ENCODE measurements around the gene NAV3.

NAV3 gene

GRCh38 chr12:77953528-77954205 lies 123.0 kb downstream of the NAV3 start:
- DNase-seq = no peak
- Histone ChIP-seq H3K27ac (ENCODE audit: insufficient read depth in 1 of 2, low read depth in 1 of 2, low read length in 2 of 2, poor library complexity in 1 of 2, severe bottlenecking in 2 of 2) (no peak overlapping the region), H3K27me3 (replicated peaks in 2 of 5; ENCODE audit: control insufficient read depth in 4 of 5, insufficient read depth in 5 of 5, low read length in 4 of 5) (no peaks in the 10 kb centered on the region), H3K4me1 (ENCODE audit: control extremely low read depth in 1 of 4, control insufficient read depth in 4 of 4, insufficient read depth in 4 of 4, low read length in 3 of 4) (no peaks in the 10 kb centered on the region), H3K4me3 (ENCODE audit: control insufficient read depth in 1 of 7, extremely low read depth in 1 of 7, insufficient read depth in 4 of 7, low read depth in 2 of 7, low read length in 6 of 7) (no peak overlapping the region), H3K9me3 (ENCODE audit: control extremely low read depth in 1 of 5, control insufficient read depth in 4 of 5, insufficient read depth in 2 of 5, low read depth in 1 of 5, low read length in 4 of 5) (no peaks in the 10 kb centered on the region), H3K36me3 (ENCODE audit: control insufficient read depth in 4 of 4, insufficient read depth in 4 of 4, low read length in 3 of 4) (no peaks in the 10 kb centered on the region)
- ChIA-PET POLR2A (no interaction called here), CTCF (no interaction called here)
- WGBS (ENCODE audit: insufficient coverage) = 85% methylated on average over 6 of the region's 7 CpGs

GRCh38 chr12:77954206-77954555 lies 123.5 kb downstream of the NAV3 start:
- no peak overlapping the region for H3K4me3 ChIP-seq (ENCODE audit: control insufficient read depth in 1 of 7, extremely low read depth in 1 of 7, insufficient read depth in 4 of 7, low read depth in 2 of 7, low read length in 6 of 7)
- H3K36me3 ChIP-seq (ENCODE audit: control insufficient read depth in 4 of 4, insufficient read depth in 4 of 4, low read length in 3 of 4) = no peaks in the 10 kb centered on the region
- no CpG with 5 or more reads among the region's 1 CpG for WGBS (ENCODE audit: insufficient coverage)
- no peak overlapping the region for H3K27ac ChIP-seq (ENCODE audit: insufficient read depth in 1 of 2, low read depth in 1 of 2, low read length in 2 of 2, poor library complexity in 1 of 2, severe bottlenecking in 2 of 2)
- DNase-seq = no peak
- ChIA-PET POLR2A (no interaction called here), CTCF (no interaction called here)
- H3K9me3 ChIP-seq (ENCODE audit: control extremely low read depth in 1 of 5, control insufficient read depth in 4 of 5, insufficient read depth in 2 of 5, low read depth in 1 of 5, low read length in 4 of 5) = no peaks in the 10 kb centered on the region
- H3K4me1 ChIP-seq (ENCODE audit: control extremely low read depth in 1 of 4, control insufficient read depth in 4 of 4, insufficient read depth in 4 of 4, low read length in 3 of 4) = no peaks in the 10 kb centered on the region
- H3K27me3 ChIP-seq (replicated peaks in 2 of 5; ENCODE audit: control insufficient read depth in 4 of 5, insufficient read depth in 5 of 5, low read length in 4 of 5) = no peaks in the 10 kb centered on the region

- H3K4me1 ChIP-seq (ENCODE audit: control extremely low read depth in 1 of 4, control insufficient read depth in 4 of 4, insufficient read depth in 4 of 4, low read length in 3 of 4) = no peaks in the 10 kb centered on the region
- ChIA-PET CTCF (no interaction called here), POLR2A (no interaction called here)
- no peak overlapping the region for H3K4me3 ChIP-seq (ENCODE audit: control insufficient read depth in 1 of 7, extremely low read depth in 1 of 7, insufficient read depth in 4 of 7, low read depth in 2 of 7, low read length in 6 of 7)
- DNase-seq = no peak
- no CpG with 5 or more reads among the region's 1 CpG for WGBS (ENCODE audit: insufficient coverage)
- H3K27me3 ChIP-seq (replicated peaks in 2 of 5; ENCODE audit: control insufficient read depth in 4 of 5, insufficient read depth in 5 of 5, low read length in 4 of 5) = no peaks in the 10 kb centered on the region
- no peaks in the 10 kb centered on the region for H3K9me3 ChIP-seq (ENCODE audit: control extremely low read depth in 1 of 5, control insufficient read depth in 4 of 5, insufficient read depth in 2 of 5, low read depth in 1 of 5, low read length in 4 of 5)
- H3K36me3 ChIP-seq (ENCODE audit: control insufficient read depth in 4 of 4, insufficient read depth in 4 of 4, low read length in 3 of 4) = no peaks in the 10 kb centered on the region
- no peak overlapping the region for H3K27ac ChIP-seq (ENCODE audit: insufficient read depth in 1 of 2, low read depth in 1 of 2, low read length in 2 of 2, poor library complexity in 1 of 2, severe bottlenecking in 2 of 2)
Measured at GRCh38 chr12:77957062-77957461, 126.4 kb downstream of the NAV3 start.

- no peak overlapping the region for H3K4me3 ChIP-seq (ENCODE audit: control insufficient read depth in 1 of 7, extremely low read depth in 1 of 7, insufficient read depth in 4 of 7, low read depth in 2 of 7, low read length in 6 of 7)
- POLR2A ChIA-PET = no interaction called here
- H3K27me3 ChIP-seq (replicated peaks in 2 of 5; ENCODE audit: control insufficient read depth in 4 of 5, insufficient read depth in 5 of 5, low read length in 4 of 5) = no peaks in the 10 kb centered on the region
- no CpG with 5 or more reads among the region's 2 CpGs for WGBS (ENCODE audit: insufficient coverage)
- H3K4me1 ChIP-seq (ENCODE audit: control extremely low read depth in 1 of 4, control insufficient read depth in 4 of 4, insufficient read depth in 4 of 4, low read length in 3 of 4) = no peaks in the 10 kb centered on the region
- H3K36me3 ChIP-seq (ENCODE audit: control insufficient read depth in 4 of 4, insufficient read depth in 4 of 4, low read length in 3 of 4) = no peaks in the 10 kb centered on the region
- H3K27ac ChIP-seq (ENCODE audit: insufficient read depth in 1 of 2, low read depth in 1 of 2, low read length in 2 of 2, poor library complexity in 1 of 2, severe bottlenecking in 2 of 2) = no peak overlapping the region
- H3K9me3 ChIP-seq (ENCODE audit: control extremely low read depth in 1 of 5, control insufficient read depth in 4 of 5, insufficient read depth in 2 of 5, low read depth in 1 of 5, low read length in 4 of 5) = no peaks in the 10 kb centered on the region
- CTCF ChIA-PET = no interaction called here
- DNase-seq = no peak
Measured at GRCh38 chr12:77963576-77964178, 133.0 kb downstream of the NAV3 start.

GRCh38 chr12:77965790-77966189 lies 135.1 kb downstream of the NAV3 start:
- WGBS (ENCODE audit: insufficient coverage) = no CpG with 5 or more reads among the region's 3 CpGs
- Histone ChIP-seq H3K9me3 (ENCODE audit: control extremely low read depth in 1 of 5, control insufficient read depth in 4 of 5, insufficient read depth in 2 of 5, low read depth in 1 of 5, low read length in 4 of 5) (no peaks in the 10 kb centered on the region), H3K4me1 (ENCODE audit: control extremely low read depth in 1 of 4, control insufficient read depth in 4 of 4, insufficient read depth in 4 of 4, low read length in 3 of 4) (no peaks in the 10 kb centered on the region), H3K36me3 (ENCODE audit: control insufficient read depth in 4 of 4, insufficient read depth in 4 of 4, low read length in 3 of 4) (no peaks in the 10 kb centered on the region), H3K4me3 (ENCODE audit: control insufficient read depth in 1 of 7, extremely low read depth in 1 of 7, insufficient read depth in 4 of 7, low read depth in 2 of 7, low read length in 6 of 7) (no peak overlapping the region), H3K27me3 (replicated peaks in 2 of 5; ENCODE audit: control insufficient read depth in 4 of 5, insufficient read depth in 5 of 5, low read length in 4 of 5) (no peaks in the 10 kb centered on the region), H3K27ac (ENCODE audit: insufficient read depth in 1 of 2, low read depth in 1 of 2, low read length in 2 of 2, poor library complexity in 1 of 2, severe bottlenecking in 2 of 2) (no peak overlapping the region)
- ChIA-PET POLR2A (no interaction called here), CTCF (no interaction called here)
- no peak for DNase-seq

GRCh38 chr12:77968021-77968420 lies 137.3 kb downstream of the NAV3 start:
- WGBS (ENCODE audit: insufficient coverage) = 80% methylated on average over 2 of the region's 2 CpGs
- H3K27ac ChIP-seq (ENCODE audit: insufficient read depth in 1 of 2, low read depth in 1 of 2, low read length in 2 of 2, poor library complexity in 1 of 2, severe bottlenecking in 2 of 2) = no peak overlapping the region
- POLR2A ChIA-PET = no interaction called here
- H3K36me3 ChIP-seq (ENCODE audit: control insufficient read depth in 4 of 4, insufficient read depth in 4 of 4, low read length in 3 of 4) = no peaks in the 10 kb centered on the region
- no peak for DNase-seq
- H3K4me3 ChIP-seq (ENCODE audit: control insufficient read depth in 1 of 7, extremely low read depth in 1 of 7, insufficient read depth in 4 of 7, low read depth in 2 of 7, low read length in 6 of 7) = no peak overlapping the region
- no peaks in the 10 kb centered on the region for H3K9me3 ChIP-seq (ENCODE audit: control extremely low read depth in 1 of 5, control insufficient read depth in 4 of 5, insufficient read depth in 2 of 5, low read depth in 1 of 5, low read length in 4 of 5)
- no peaks in the 10 kb centered on the region for H3K4me1 ChIP-seq (ENCODE audit: control extremely low read depth in 1 of 4, control insufficient read depth in 4 of 4, insufficient read depth in 4 of 4, low read length in 3 of 4)
- CTCF ChIA-PET = no interaction called here
- no peaks in the 10 kb centered on the region for H3K27me3 ChIP-seq (replicated peaks in 2 of 5; ENCODE audit: control insufficient read depth in 4 of 5, insufficient read depth in 5 of 5, low read length in 4 of 5)

GRCh38 chr12:77968571-77968970 lies 137.9 kb downstream of the NAV3 start:
- ChIA-PET CTCF (no interaction called here), POLR2A (no interaction called here)
- WGBS (ENCODE audit: insufficient coverage) = 100% methylated on average over 1 of the region's 6 CpGs
- no peak for DNase-seq
- H3K27ac ChIP-seq (ENCODE audit: insufficient read depth in 1 of 2, low read depth in 1 of 2, low read length in 2 of 2, poor library complexity in 1 of 2, severe bottlenecking in 2 of 2) = no peak overlapping the region
- H3K4me1 ChIP-seq (ENCODE audit: control extremely low read depth in 1 of 4, control insufficient read depth in 4 of 4, insufficient read depth in 4 of 4, low read length in 3 of 4) = no peaks in the 10 kb centered on the region
- H3K27me3 ChIP-seq (replicated peaks in 2 of 5; ENCODE audit: control insufficient read depth in 4 of 5, insufficient read depth in 5 of 5, low read length in 4 of 5) = no peaks in the 10 kb centered on the region
- H3K36me3 ChIP-seq (ENCODE audit: control insufficient read depth in 4 of 4, insufficient read depth in 4 of 4, low read length in 3 of 4) = no peaks in the 10 kb centered on the region
- no peak overlapping the region for H3K4me3 ChIP-seq (ENCODE audit: control insufficient read depth in 1 of 7, extremely low read depth in 1 of 7, insufficient read depth in 4 of 7, low read depth in 2 of 7, low read length in 6 of 7)
- no peaks in the 10 kb centered on the region for H3K9me3 ChIP-seq (ENCODE audit: control extremely low read depth in 1 of 5, control insufficient read depth in 4 of 5, insufficient read depth in 2 of 5, low read depth in 1 of 5, low read length in 4 of 5)
